ENCODE results near the gene ENOX2. TPM values are rescaled to one million over a fixed set of nuclear protein-coding genes. Genes with fewer than 3 reads are reported as not detected.

ENOX2 gene
- total RNA-seq, 6 donors from 2014 or later = 7.3 to 14.8 (median 9.6) TPM

- no peak for DNase-seq
- Histone ChIP-seq H3K4me3 (no peak overlapping the region), H3K27ac (no peak overlapping the region), H3K9me3 (no peaks in the 10 kb centered on the region), H3K36me3 (no peaks in the 10 kb centered on the region), H3K27me3 (no peaks in the 10 kb centered on the region), H3K4me1 (peaks cover 0 to 3% (median 0%) of the 10 kb centered on the region in 4 donors)
- 59 to 82% methylated on average over 2 of the region's 2 CpGs for WGBS, 2 donors
- TF ChIP-seq EP300 (IDR thresholded peaks at IDR 0.05) = no peak
- no peak for TF ChIP-seq POLR2A (IDR thresholded peaks at IDR 0.05)
- TF ChIP-seq POLR2AphosphoS5 (IDR thresholded peaks at IDR 0.05) = no peak
- no peak for TF ChIP-seq CTCF (IDR thresholded peaks at IDR 0.05)
- no peak for ATAC-seq (ENCODE audit: low FRiP score in 2 of 2)
These were observed 23.1 kb downstream of the ENOX2 start for GRCh38 chrX:130879869-130880268.

- Histone ChIP-seq H3K4me1 (peaks cover 0 to 3% (median 0%) of the 10 kb centered on the region in 4 donors), H3K9me3 (no peaks in the 10 kb centered on the region), H3K36me3 (no peaks in the 10 kb centered on the region), H3K27ac (no peak overlapping the region), H3K4me3 (no peak overlapping the region), H3K27me3 (no peaks in the 10 kb centered on the region)
- TF ChIP-seq EP300 (IDR thresholded peaks at IDR 0.05) (no peak), POLR2A (IDR thresholded peaks at IDR 0.05) (no peak), POLR2AphosphoS5 (IDR thresholded peaks at IDR 0.05) (no peak), CTCF (IDR thresholded peaks at IDR 0.05) (no peak)
- WGBS, 2 donors = 48 to 69% methylated on average over 7 of the region's 7 CpGs
- ATAC-seq (ENCODE audit: low FRiP score in 2 of 2) (no peak), DNase-seq (peak in 1 of 2 donors; percentile 45)
These were observed 24.4 kb downstream of the ENOX2 start for GRCh38 chrX:130878350-130879341.

GRCh38 chrX:130877892-130878341 lies 25.1 kb downstream of the ENOX2 start:
- ATAC-seq (ENCODE audit: low FRiP score in 2 of 2) = no peak
- Histone ChIP-seq H3K27ac (no peak overlapping the region), H3K4me1 (peaks cover 0 to 3% (median 0%) of the 10 kb centered on the region in 4 donors), H3K4me3 (no peak overlapping the region), H3K9me3 (no peaks in the 10 kb centered on the region), H3K36me3 (no peaks in the 10 kb centered on the region), H3K27me3 (no peaks in the 10 kb centered on the region)
- DNase-seq = no peak
- 13 to 54% methylated on average over 1 of the region's 1 CpG for WGBS, 2 donors
- no peak for TF ChIP-seq EP300 (IDR thresholded peaks at IDR 0.05)
- no peak for TF ChIP-seq POLR2A (IDR thresholded peaks at IDR 0.05)
- TF ChIP-seq CTCF (IDR thresholded peaks at IDR 0.05) = no peak
- TF ChIP-seq POLR2AphosphoS5 (IDR thresholded peaks at IDR 0.05) = no peak

- ATAC-seq (ENCODE audit: low FRiP score in 2 of 2) = no peak
- TF ChIP-seq POLR2AphosphoS5 (IDR thresholded peaks at IDR 0.05) = no peak
- no peak for TF ChIP-seq POLR2A (IDR thresholded peaks at IDR 0.05)
- TF ChIP-seq CTCF (IDR thresholded peaks at IDR 0.05) = no peak
- no peak for TF ChIP-seq EP300 (IDR thresholded peaks at IDR 0.05)
- Histone ChIP-seq H3K27ac (no peak overlapping the region), H3K9me3 (no peaks in the 10 kb centered on the region), H3K27me3 (no peaks in the 10 kb centered on the region), H3K4me1 (peaks cover 0 to 3% (median 0%) of the 10 kb centered on the region in 4 donors), H3K36me3 (no peaks in the 10 kb centered on the region), H3K4me3 (no peak overlapping the region)
- no peak for DNase-seq
These were observed 26.8 kb downstream of the ENOX2 start for GRCh38 chrX:130876226-130876625.

Data from upper lobe of left lung (tissue), 6 donors.